HT-29 (cell line): ENCODE results near the gene DNAJC4. TPM values are rescaled to one million over a fixed set of nuclear protein-coding genes. Genes with fewer than 3 reads are reported as not detected.

ENCODE experiments used
- DNase-seq: peaks from one replicate; pipeline ENCODE4 v3.0.0-alpha.2; 2015; ENCODE audit warnings: low spot score
- total RNA-seq: library from RNA; depleted of rRNA; stranded (reverse); fragments of >200 nt; shearing (Covaris generic); gene quantifications from 2 replicates; pipeline ENCODE4 v1.2.3, GENCODE V29; 2014; rRNA removed

Gene DNAJC4
- total RNA-seq, 1 experiment from 2014 or later, result 23.5 TPM

DNA sequence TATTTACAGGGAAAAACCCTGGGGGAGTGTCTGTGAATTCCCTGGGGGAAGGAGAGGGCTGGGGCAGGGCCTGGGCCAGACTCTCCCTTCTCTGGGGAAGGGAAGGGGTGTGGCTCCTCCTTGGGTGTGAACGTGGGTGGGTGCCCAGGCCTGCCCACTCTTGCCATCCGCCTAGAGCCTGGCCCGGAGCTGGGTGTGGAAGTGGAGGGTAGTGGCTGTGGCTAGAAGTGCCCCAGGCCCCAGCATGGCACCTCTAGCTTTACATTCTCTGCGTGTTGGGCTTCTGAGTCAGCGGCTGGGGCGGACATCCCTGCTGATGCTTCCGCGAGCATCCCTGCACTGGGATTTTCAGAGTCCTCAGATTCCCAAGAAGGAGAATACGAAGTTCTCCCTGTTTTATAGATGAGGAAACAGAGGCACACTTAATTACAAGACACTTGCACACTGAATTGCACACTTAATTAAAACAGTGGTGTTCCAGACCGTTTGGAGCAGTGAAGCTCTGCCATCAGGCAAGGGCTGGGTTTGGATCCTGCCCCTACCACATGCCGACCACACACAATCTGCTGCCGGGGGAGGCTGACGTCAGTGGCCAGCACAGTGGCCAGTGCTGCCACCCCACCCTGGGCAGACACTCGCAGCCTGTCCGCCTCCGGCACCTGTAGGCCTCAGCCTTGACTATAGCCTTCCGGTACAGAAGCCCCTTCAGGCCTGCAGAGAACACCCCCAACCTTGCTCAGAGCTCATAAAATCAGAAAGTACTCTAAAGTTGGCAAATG is 46.5 kb downstream of the DNAJC4 start:
- DNase-seq, result no peak

DNA sequence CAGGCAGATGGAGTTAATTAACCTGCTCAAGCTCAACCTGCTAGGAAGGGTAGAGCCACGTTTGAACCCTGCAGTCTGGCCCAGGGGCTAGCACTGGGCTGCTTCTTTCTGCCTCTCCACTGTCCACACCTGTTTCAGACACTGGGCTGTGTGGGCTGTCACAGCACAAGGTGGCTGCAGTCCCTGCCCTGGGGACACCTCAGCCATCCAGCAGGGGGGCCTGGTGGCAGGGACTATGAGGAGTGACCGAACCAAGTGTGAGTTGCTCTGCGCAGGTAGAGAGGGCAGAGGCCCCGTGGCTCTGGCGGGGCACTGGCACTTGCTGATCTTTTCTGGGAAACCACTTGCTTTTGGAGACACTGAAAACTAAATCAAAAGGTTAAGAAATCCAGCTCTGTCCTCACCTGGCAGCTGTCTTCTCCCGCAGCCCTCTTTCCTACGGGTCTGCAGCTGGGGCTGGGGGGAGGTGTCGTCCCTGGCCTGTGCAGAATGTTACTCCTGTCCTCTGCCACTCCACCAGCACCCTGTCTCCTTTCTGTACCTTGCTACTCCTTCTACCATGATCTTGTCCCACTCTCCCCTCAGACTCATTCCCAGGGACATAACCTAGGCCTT is 48.3 kb downstream of the DNAJC4 start:
- DNase-seq, result no peak

DNA sequence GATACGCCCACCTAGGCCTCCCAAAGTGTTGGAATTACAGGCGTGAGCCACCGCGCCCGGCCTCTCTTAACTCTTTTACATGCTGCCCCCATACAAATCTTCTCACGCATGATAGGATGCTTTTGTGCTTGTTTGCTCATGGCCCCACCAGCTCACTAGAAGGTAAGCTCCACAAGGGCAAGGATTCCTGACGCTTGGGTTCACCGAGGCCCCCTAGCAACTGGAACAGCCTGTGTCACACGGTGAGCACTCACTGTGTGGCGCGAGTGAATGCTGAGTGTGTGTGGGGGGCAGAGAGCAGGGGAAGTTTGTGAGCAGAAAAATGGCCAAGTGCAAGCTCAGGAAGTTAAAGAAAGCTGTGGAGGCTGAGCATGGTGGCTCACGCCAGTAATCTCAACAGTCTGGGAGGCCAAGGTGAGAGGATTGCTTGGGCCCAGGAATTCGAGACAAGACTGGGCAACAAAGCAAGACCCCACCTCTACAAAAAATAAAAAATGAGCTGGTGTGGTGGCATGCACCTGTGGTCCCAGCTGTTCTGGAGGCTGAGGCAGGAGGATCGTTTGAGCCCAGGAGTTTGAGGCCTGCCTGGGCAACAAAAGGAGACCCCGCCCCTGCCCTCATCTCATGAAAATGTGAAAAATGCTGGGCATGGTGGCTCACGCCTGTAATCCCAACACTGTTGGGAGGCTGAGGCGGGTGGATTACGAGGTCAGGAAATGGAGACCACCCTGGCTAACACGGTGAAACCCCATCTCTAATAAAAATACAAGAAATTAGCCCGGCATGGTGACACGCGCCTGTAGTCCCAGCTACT is 51.8 kb downstream of the DNAJC4 start:
- no peak for DNase-seq

DNA sequence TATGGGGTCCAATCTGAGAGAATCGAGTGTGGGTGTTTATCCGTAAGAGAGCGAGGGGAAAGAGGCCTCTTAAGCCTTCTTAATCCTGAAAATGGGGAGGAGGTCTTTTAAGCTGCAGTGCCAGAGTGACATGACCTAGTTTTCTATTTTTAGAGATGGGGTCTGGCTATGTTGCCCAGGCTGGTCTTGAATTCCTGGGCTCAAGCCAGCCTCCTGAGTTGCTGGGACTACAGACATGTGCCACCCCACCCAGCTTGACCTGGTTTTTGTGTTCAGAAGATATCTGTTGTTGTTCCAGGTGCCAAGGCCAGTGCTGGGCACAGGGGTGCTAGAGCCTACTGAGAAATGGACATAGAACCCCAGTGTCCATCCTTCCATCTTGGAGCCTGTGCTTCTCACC is 52.7 kb downstream of the DNAJC4 start:
- no peak for DNase-seq

Other genes starting within 250 kb of the DNAJC4 start
- 131 and 140 TPM in 2 replicates for gene OTUB1, start 244.1 kb upstream of the DNAJC4 start, total RNA-seq
- gene FLRT1, start 194.6 kb upstream of the DNAJC4 start, total RNA-seq, result 0.15 TPM in 1 of 2 replicates, not detected in the other
- 184 and 226 TPM in 2 replicates for gene MACROD1, start 64.4 kb upstream of the DNAJC4 start, total RNA-seq
- gene STIP1, start 44.4 kb upstream of the DNAJC4 start, total RNA-seq, result 342 and 388 TPM in 2 replicates
- gene FERMT3, start 23.8 kb upstream of the DNAJC4 start, total RNA-seq, result 5.3 and 5.9 TPM in 2 replicates
- 112 and 126 TPM in 2 replicates for gene TRPT1, start 4.4 kb upstream of the DNAJC4 start, total RNA-seq
- 224 and 226 TPM in 2 replicates for gene NUDT22, start 4.3 kb upstream of the DNAJC4 start, total RNA-seq
- 49.2 and 53.7 TPM in 2 replicates for gene VEGFB, start 4.0 kb downstream of the DNAJC4 start, total RNA-seq
- gene FKBP2, start 10.5 kb downstream of the DNAJC4 start, total RNA-seq, result 241 and 259 TPM in 2 replicates
- gene PPP1R14B, start 16.4 kb downstream of the DNAJC4 start, total RNA-seq, result 643 and 699 TPM in 2 replicates
- gene PLCB3, start 21.0 kb downstream of the DNAJC4 start, total RNA-seq, result 130 and 137 TPM in 2 replicates
- 159 and 160 TPM in 2 replicates for gene BAD, start 54.1 kb downstream of the DNAJC4 start, total RNA-seq
- 23.9 and 36.5 TPM in 2 replicates for gene GPR137, start 55.3 kb downstream of the DNAJC4 start, total RNA-seq
- gene KCNK4, start 60.8 kb downstream of the DNAJC4 start, total RNA-seq, result not detected in 2 replicates
- 1.4 and 2.3 TPM in 2 replicates for gene CATSPERZ, start 69.8 kb downstream of the DNAJC4 start, total RNA-seq
- gene ESRRA, start 75.0 kb downstream of the DNAJC4 start, total RNA-seq, result 180 TPM in 2 replicates
- 503 and 525 TPM in 2 replicates for gene TRMT112, start 87.0 kb downstream of the DNAJC4 start, total RNA-seq
- 254 and 276 TPM in 2 replicates for gene PRDX5, start 87.6 kb downstream of the DNAJC4 start, total RNA-seq
- 11.4 and 12.8 TPM in 2 replicates for gene CCDC88B, start 109.7 kb downstream of the DNAJC4 start, total RNA-seq
- gene RPS6KA4, start 128.6 kb downstream of the DNAJC4 start, total RNA-seq, result 149 and 158 TPM in 2 replicates